ENCODE results near the gene EDDM3A. TPM values are rescaled to one million over a fixed set of nuclear protein-coding genes. Genes with fewer than 3 reads are reported as not detected.

The EDDM3A gene
- total RNA-seq, 2 donors from 2014 or later, result not detected

- peaks cover 33% of the 10 kb centered on the region for H3K9me3 ChIP-seq (ENCODE audit: control insufficient read depth, low read length)
- Mint-ChIP-seq H3K27ac (no peak overlapping the region), H3K27me3 (ENCODE audit: insufficient read depth) (peaks cover 7% of the 10 kb centered on the region), H3K36me3 (ENCODE audit: low read depth) (no peaks in the 10 kb centered on the region), H3K9me3 (peaks cover 26% of the 10 kb centered on the region), H3K4me3 (no peak overlapping the region), H3K4me1 (peaks cover 10% of the 10 kb centered on the region)
- H3K4me1 ChIP-seq (ENCODE audit: control insufficient read depth, insufficient read depth, low read length), result no peaks in the 10 kb centered on the region
- no peak overlapping the region for H3K27ac ChIP-seq (ENCODE audit: low read depth, low read length)
- no peak for DNase-seq
- H3K36me3 ChIP-seq (ENCODE audit: control insufficient read depth, insufficient read depth, low read length), result no peaks in the 10 kb centered on the region
- no peaks in the 10 kb centered on the region for H3K27me3 ChIP-seq (ENCODE audit: control insufficient read depth, insufficient read depth, low read length, poor library complexity, severe bottlenecking)
- TF ChIP-seq CTCF (conservative IDR thresholded peaks at IDR 0.05), result no peak
- WGBS, 2 experiments (ENCODE audit: insufficient coverage in 1 of 2, insufficient read length in 1 of 2), result 91 to 94% methylated on average over 3 of the region's 3 CpGs
- no peak overlapping the region for H3K9ac ChIP-seq (ENCODE audit: extremely low read depth, low read length, poor library complexity, severe bottlenecking)
- no peak overlapping the region for H3K4me3 ChIP-seq (ENCODE audit: low read length)
Measured at GRCh38 chr14:20768593-20768892, 22.9 kb downstream of the EDDM3A start.

- TF ChIP-seq CTCF (conservative IDR thresholded peaks at IDR 0.05), result no peak
- Histone ChIP-seq H3K4me3 (ENCODE audit: low read length) (no peak overlapping the region), H3K4me1 (ENCODE audit: control insufficient read depth, insufficient read depth, low read length) (no peaks in the 10 kb centered on the region), H3K27me3 (ENCODE audit: control insufficient read depth, insufficient read depth, low read length, poor library complexity, severe bottlenecking) (no peaks in the 10 kb centered on the region), H3K9me3 (ENCODE audit: control insufficient read depth, low read length) (peaks cover 41% of the 10 kb centered on the region), H3K36me3 (ENCODE audit: control insufficient read depth, insufficient read depth, low read length) (no peaks in the 10 kb centered on the region), H3K27ac (ENCODE audit: low read depth, low read length) (no peak overlapping the region), H3K9ac (ENCODE audit: extremely low read depth, low read length, poor library complexity, severe bottlenecking) (no peak overlapping the region)
- no peaks in the 10 kb centered on the region for H3K36me3 Mint-ChIP-seq (ENCODE audit: low read depth)
- peaks cover 28% of the 10 kb centered on the region for H3K9me3 Mint-ChIP-seq
- 100% methylated on average over 3 of the region's 3 CpGs for WGBS, 2 experiments (ENCODE audit: insufficient coverage in 1 of 2, insufficient read length in 1 of 2)
- peaks cover 10% of the 10 kb centered on the region for H3K4me1 Mint-ChIP-seq
- no peak overlapping the region for H3K27ac Mint-ChIP-seq
- H3K27me3 Mint-ChIP-seq (ENCODE audit: insufficient read depth), result peaks cover 7% of the 10 kb centered on the region
- H3K4me3 Mint-ChIP-seq, result no peak overlapping the region
- DNase-seq, result no peak
Measured at GRCh38 chr14:20769421-20769820, 23.7 kb downstream of the EDDM3A start.

GRCh38 chr14:20772650-20773049, 27.0 kb downstream of the EDDM3A start:
- Histone ChIP-seq H3K9me3 (ENCODE audit: control insufficient read depth, low read length) (peaks cover 41% of the 10 kb centered on the region), H3K27me3 (ENCODE audit: control insufficient read depth, insufficient read depth, low read length, poor library complexity, severe bottlenecking) (no peaks in the 10 kb centered on the region), H3K4me3 (ENCODE audit: low read length) (peak overlapping the region; percentile 15), H3K36me3 (ENCODE audit: control insufficient read depth, insufficient read depth, low read length) (no peaks in the 10 kb centered on the region), H3K27ac (ENCODE audit: low read depth, low read length) (no peak overlapping the region), H3K4me1 (ENCODE audit: control insufficient read depth, insufficient read depth, low read length) (no peaks in the 10 kb centered on the region), H3K9ac (ENCODE audit: extremely low read depth, low read length, poor library complexity, severe bottlenecking) (no peak overlapping the region)
- H3K9me3 Mint-ChIP-seq, result peaks cover 30% of the 10 kb centered on the region
- no peak for DNase-seq
- no peaks in the 10 kb centered on the region for H3K36me3 Mint-ChIP-seq (ENCODE audit: low read depth)
- TF ChIP-seq CTCF (conservative IDR thresholded peaks at IDR 0.05), result no peak
- 38 to 63% methylated on average over 2 to 3 of the region's 3 CpGs for WGBS, 2 experiments (ENCODE audit: insufficient coverage in 1 of 2, insufficient read length in 1 of 2)
- no peak overlapping the region for H3K4me3 Mint-ChIP-seq
- peaks cover 2% of the 10 kb centered on the region for H3K27me3 Mint-ChIP-seq (ENCODE audit: insufficient read depth)
- H3K27ac Mint-ChIP-seq, result no peak overlapping the region
- H3K4me1 Mint-ChIP-seq, result peaks cover 31% of the 10 kb centered on the region
